ENCODE measurements around the gene CLDN20.

GRCh38 chr6:155265843-155266535 lies 2.2 kb downstream of the CLDN20 start:
- no peak for TF ChIP-seq JUN (IDR thresholded peaks at IDR 0.05; ENCODE audit: borderline replicate concordance, insufficient read depth, insufficient read length, low read depth)
- TF ChIP-seq, protein P1, sequence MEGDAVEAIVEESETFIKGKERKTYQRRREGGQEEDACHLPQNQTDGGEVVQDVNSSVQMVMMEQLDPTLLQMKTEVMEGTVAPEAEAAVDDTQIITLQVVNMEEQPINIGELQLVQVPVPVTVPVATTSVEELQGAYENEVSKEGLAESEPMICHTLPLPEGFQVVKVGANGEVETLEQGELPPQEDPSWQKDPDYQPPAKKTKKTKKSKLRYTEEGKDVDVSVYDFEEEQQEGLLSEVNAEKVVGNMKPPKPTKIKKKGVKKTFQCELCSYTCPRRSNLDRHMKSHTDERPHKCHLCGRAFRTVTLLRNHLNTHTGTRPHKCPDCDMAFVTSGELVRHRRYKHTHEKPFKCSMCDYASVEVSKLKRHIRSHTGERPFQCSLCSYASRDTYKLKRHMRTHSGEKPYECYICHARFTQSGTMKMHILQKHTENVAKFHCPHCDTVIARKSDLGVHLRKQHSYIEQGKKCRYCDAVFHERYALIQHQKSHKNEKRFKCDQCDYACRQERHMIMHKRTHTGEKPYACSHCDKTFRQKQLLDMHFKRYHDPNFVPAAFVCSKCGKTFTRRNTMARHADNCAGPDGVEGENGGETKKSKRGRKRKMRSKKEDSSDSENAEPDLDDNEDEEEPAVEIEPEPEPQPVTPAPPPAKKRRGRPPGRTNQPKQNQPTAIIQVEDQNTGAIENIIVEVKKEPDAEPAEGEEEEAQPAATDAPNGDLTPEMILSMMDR (IDR thresholded peaks at IDR 0.05; ENCODE audit: extremely low read depth in 1 of 2, insufficient read depth in 1 of 2, low read depth in 1 of 2, low read length in 2 of 2), result peak in 1 of 2 donors; percentile 4
- no peak for TF ChIP-seq POLR2A (IDR thresholded peaks at IDR 0.05; ENCODE audit: low read depth, low read length)
- TF ChIP-seq MYC (IDR thresholded peaks at IDR 0.05; ENCODE audit: low read depth, low read length), result no peak
- no peak for TF ChIP-seq EZH2 (IDR thresholded peaks at IDR 0.05; ENCODE audit: borderline replicate concordance, low read depth, low read length, severe bottlenecking)
- TF ChIP-seq, protein P2, sequence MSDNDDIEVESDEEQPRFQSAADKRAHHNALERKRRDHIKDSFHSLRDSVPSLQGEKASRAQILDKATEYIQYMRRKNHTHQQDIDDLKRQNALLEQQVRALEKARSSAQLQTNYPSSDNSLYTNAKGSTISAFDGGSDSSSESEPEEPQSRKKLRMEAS (IDR thresholded peaks at IDR 0.05; ENCODE audit: insufficient read depth, insufficient read length), result no peak
- no peak for TF ChIP-seq POLR2AphosphoS5 (IDR thresholded peaks at IDR 0.05; ENCODE audit: insufficient read depth, low read depth, low read length)
- no peak for TF ChIP-seq FOS (IDR thresholded peaks at IDR 0.05; ENCODE audit: borderline replicate concordance, insufficient read depth, low read length)

Data from endothelial cell of umbilical vein (primary cell).